PC-3 (cell line): ENCODE results near the gene SULT1E1.

Source experiments
- EZH2 ChIP-seq: fragments of 300-600 bp; sonication (generic); IDR thresholded peaks from one replicate; pipeline ENCODE4 v1.6.1; 2017; ENCODE audit warnings: antibody characterized with exemption, mild to moderate bottlenecking, low read length; ENCODE audit not compliant: unreplicated experiment
- TF ChIP-seq, protein P1 (sequence below): fragments of 300-600 bp; sonication (generic); conservative IDR thresholded peaks from 2 replicates; pipeline ENCODE4 v1.5.1; 2017; ENCODE audit warnings: antibody characterized with exemption, low read depth, mild to moderate bottlenecking, low read length

DNA sequence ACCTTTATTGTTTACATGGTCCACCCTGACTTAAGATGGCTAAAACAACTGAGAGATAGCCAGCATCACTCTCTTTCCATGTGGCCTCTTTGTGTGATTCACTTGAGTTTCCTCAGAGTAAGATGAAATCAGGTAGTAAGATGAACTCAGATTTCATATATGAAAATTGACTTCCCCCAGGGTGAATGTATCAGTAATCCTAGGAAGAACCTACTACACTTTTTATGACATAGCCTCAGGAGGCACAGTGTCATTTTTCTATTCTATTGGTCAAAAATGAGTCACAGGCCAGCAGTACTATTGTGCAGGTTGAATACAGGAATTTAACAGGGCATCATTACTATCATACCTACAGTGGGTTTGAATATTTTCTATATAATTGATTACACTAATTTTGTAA, 14.6 kb upstream of the SULT1E1 start:
- TF ChIP-seq, protein P1, sequence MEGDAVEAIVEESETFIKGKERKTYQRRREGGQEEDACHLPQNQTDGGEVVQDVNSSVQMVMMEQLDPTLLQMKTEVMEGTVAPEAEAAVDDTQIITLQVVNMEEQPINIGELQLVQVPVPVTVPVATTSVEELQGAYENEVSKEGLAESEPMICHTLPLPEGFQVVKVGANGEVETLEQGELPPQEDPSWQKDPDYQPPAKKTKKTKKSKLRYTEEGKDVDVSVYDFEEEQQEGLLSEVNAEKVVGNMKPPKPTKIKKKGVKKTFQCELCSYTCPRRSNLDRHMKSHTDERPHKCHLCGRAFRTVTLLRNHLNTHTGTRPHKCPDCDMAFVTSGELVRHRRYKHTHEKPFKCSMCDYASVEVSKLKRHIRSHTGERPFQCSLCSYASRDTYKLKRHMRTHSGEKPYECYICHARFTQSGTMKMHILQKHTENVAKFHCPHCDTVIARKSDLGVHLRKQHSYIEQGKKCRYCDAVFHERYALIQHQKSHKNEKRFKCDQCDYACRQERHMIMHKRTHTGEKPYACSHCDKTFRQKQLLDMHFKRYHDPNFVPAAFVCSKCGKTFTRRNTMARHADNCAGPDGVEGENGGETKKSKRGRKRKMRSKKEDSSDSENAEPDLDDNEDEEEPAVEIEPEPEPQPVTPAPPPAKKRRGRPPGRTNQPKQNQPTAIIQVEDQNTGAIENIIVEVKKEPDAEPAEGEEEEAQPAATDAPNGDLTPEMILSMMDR = no peak
- no peak for TF ChIP-seq EZH2
